HCEC 1CT (cell line): ENCODE results near the gene NOD1.
A peak's percentile ranks its signal among the peaks of the same experiment; 100 is the strongest.
"Not testable (repeated sequence)": the region's sequence is repeated elsewhere in the genome, so short reads cannot be mapped to it uniquely, and the experiment has no call there.

Experiments
- DNase-seq: peaks from one replicate; pipeline ENCODE4 v3.0.0-alpha.2; 2017

Gene NOD1

GRCh38 chr7:30503274-30504212 lies 25.0 kb upstream of the NOD1 start:
- DNase-seq: no peak

- DNase-seq: no peak
Measured at GRCh38 chr7:30502470-30503251, 24.1 kb upstream of the NOD1 start.

- DNase-seq: no peak
Measured at GRCh38 chr7:30501264-30501663, 22.7 kb upstream of the NOD1 start.

GRCh38 chr7:30493228-30493627 lies 14.6 kb upstream of the NOD1 start:
- no peak for DNase-seq

GRCh38 chr7:30491417-30491816 lies 12.8 kb upstream of the NOD1 start:
- DNase-seq: no peak

- DNase-seq: no peak
Measured at GRCh38 chr7:30487371-30487770, 8.8 kb upstream of the NOD1 start.

- DNase-seq: no peak
Measured at GRCh38 chr7:30485667-30486066, 7.1 kb upstream of the NOD1 start.

- DNase-seq: not testable (repeated sequence)
Measured at GRCh38 chr7:30481416-30481815, 2.8 kb upstream of the NOD1 start.

- DNase-seq: no peak
Measured at GRCh38 chr7:30479202-30480120, 877 bp upstream of the NOD1 start.

- DNase-seq: no peak
Measured at GRCh38 chr7:30476459-30477145, 2.0 kb downstream of the NOD1 start.

- DNase-seq: no peak
Measured at GRCh38 chr7:30475580-30475979, 3.0 kb downstream of the NOD1 start.

- peak; percentile 67 for DNase-seq
Measured at GRCh38 chr7:30474893-30475292, 3.7 kb downstream of the NOD1 start.

GRCh38 chr7:30474485-30474884 lies 4.1 kb downstream of the NOD1 start:
- DNase-seq: no peak

GRCh38 chr7:30473903-30474302 lies 4.7 kb downstream of the NOD1 start:
- no peak for DNase-seq

GRCh38 chr7:30472784-30473775 lies 5.5 kb downstream of the NOD1 start:
- peak; percentile 84 for DNase-seq

- DNase-seq: no peak
Measured at GRCh38 chr7:30472081-30472783, 6.4 kb downstream of the NOD1 start.

GRCh38 chr7:30471205-30471604 lies 7.4 kb downstream of the NOD1 start:
- DNase-seq: no peak

GRCh38 chr7:30470771-30471170 lies 7.8 kb downstream of the NOD1 start:
- DNase-seq: peak; percentile 81

- DNase-seq: peak; percentile 46
Measured at GRCh38 chr7:30470163-30470770, 8.3 kb downstream of the NOD1 start.

GRCh38 chr7:30469303-30469702 lies 9.3 kb downstream of the NOD1 start:
- peak; percentile 97 for DNase-seq
